IMR-90 (cell line): ENCODE results near the gene NHSL2. TPM values are rescaled to one million over a fixed set of nuclear protein-coding genes. Genes with fewer than 3 reads are reported as not detected.
"Not testable (repeated sequence)": the region's sequence is repeated elsewhere in the genome, so short reads cannot be mapped to it uniquely, and the experiment has no call there.

Experiments used
- ATAC-seq: fragments of 200-7000 bp; cut with Tn5 transposase; 2 replicates; pipeline ENCODE4 v1.9.1; 2020; ENCODE audit warnings: low read depth, mild to moderate bottlenecking, moderate library complexity
- BruUV-seq: library from RNA; stranded (reverse); fragments of 400-500 nt; replicated peaks from 2 replicates; lab custom pipeline; 2021; lab: Mats Ljungman, UMichigan
- CTCF ChIA-PET: fragments of 300-600 bp; formaldehyde crosslinking; extraction: SDS; loops from one replicate; lab custom pipeline; 2021; ENCODE audit warnings: antibody characterized with exemption; lab: Yijun Ruan, JAX
- POLR2A ChIA-PET: fragments of 300-600 bp; sonication (Branson Sonifier 250); formaldehyde crosslinking; loops from one replicate; lab custom pipeline; 2022; ENCODE audit warnings: antibody characterized with exemption; ENCODE audit not compliant: unreplicated experiment; lab: Charles Lee
- DNase-seq: peaks from one replicate; pipeline ENCODE4 v3.0.0; 2013
- H2AFZ ChIP-seq: replicated peaks from 2 replicates; pipeline ENCODE3; 2013; ENCODE audit warnings: low read length, mild to moderate bottlenecking; ENCODE audit not compliant: poor library complexity
- H2AK5ac ChIP-seq: 2 replicates; pipeline ENCODE4 v1.6.1; 2013; ENCODE audit warnings: low read depth, low read length, inconsistent platforms
- H2AK9ac ChIP-seq: replicated peaks from 2 replicates; pipeline ENCODE3; 2013; ENCODE audit warnings: mild to moderate bottlenecking, low read depth, low read length, moderate library complexity; ENCODE audit not compliant: poor library complexity
- H2BK120ac ChIP-seq: 2 replicates; pipeline ENCODE4 v1.6.1; 2013; ENCODE audit warnings: low read depth, low read length, inconsistent platforms
- H2BK15ac ChIP-seq: 3 replicates; pipeline ENCODE4 v1.6.1; 2013; ENCODE audit warnings: low read depth, low read length, inconsistent platforms
- H2BK20ac ChIP-seq: 2 replicates; pipeline ENCODE4 v1.6.1; 2013; ENCODE audit warnings: low read depth, mild to moderate bottlenecking, inconsistent platforms, low read length, moderate library complexity
- H2BK5ac ChIP-seq: 2 replicates; pipeline ENCODE4 v1.6.1; 2013; ENCODE audit warnings: mild to moderate bottlenecking, low read depth, low read length, inconsistent platforms; ENCODE audit not compliant: poor library complexity, severe bottlenecking
- H3K14ac ChIP-seq: replicated peaks from 2 replicates; pipeline ENCODE4 v1.6.1; 2013; ENCODE audit warnings: low read depth, low read length, inconsistent platforms
- H3K18ac ChIP-seq: 2 replicates; pipeline ENCODE4 v1.6.1; 2013; ENCODE audit warnings: low read depth, low read length, control low read depth
- H3K23ac ChIP-seq: 2 replicates; pipeline ENCODE4 v1.6.1; 2013; ENCODE audit warnings: low read depth, low read length, inconsistent platforms
- H3K27ac ChIP-seq: 2 replicates; pipeline ENCODE4 v1.5.1; 2013; ENCODE audit warnings: mild to moderate bottlenecking, control low read depth, low read length; ENCODE audit not compliant: insufficient read depth
- H3K27me3 ChIP-seq: 2 replicates; pipeline ENCODE4 v1.6.1; 2013; ENCODE audit warnings: low read length; ENCODE audit not compliant: control insufficient read depth, insufficient read depth
- H3K36me3 ChIP-seq: 2 replicates; pipeline ENCODE4 v1.6.1; 2013; ENCODE audit warnings: low read length, mixed read lengths; ENCODE audit not compliant: control insufficient read depth, insufficient read depth
- H3K4ac ChIP-seq: 2 replicates; pipeline ENCODE4 v1.6.1; 2013; ENCODE audit warnings: low read depth, low read length, inconsistent platforms
- H3K4me1 ChIP-seq: 2 replicates; pipeline ENCODE4 v1.6.1; 2013; ENCODE audit warnings: low read length, mixed read lengths; ENCODE audit not compliant: control insufficient read depth, insufficient read depth
- H3K4me2 ChIP-seq: 2 replicates; pipeline ENCODE4 v1.6.1; 2013; ENCODE audit warnings: low read depth, mild to moderate bottlenecking, control low read depth, low read length, moderate library complexity
- H3K4me3 ChIP-seq: 2 replicates; pipeline ENCODE4 v1.5.1; 2013; ENCODE audit warnings: low read depth, mild to moderate bottlenecking, control low read depth, low read length, moderate library complexity; ENCODE audit not compliant: insufficient read depth
- H3K56ac ChIP-seq: 2 replicates; pipeline ENCODE4 v1.6.1; 2013; ENCODE audit warnings: low read length, inconsistent platforms; ENCODE audit not compliant: insufficient read depth; ENCODE audit errors: extremely low read depth
- H3K79me1 ChIP-seq, 2 experiments: 2 replicates each; pipeline ENCODE4 v1.6.1; 2013; ENCODE audit warnings: low read length in 2 of 2, inconsistent platforms in 1 of 2, low read depth in 1 of 2
- H3K9ac ChIP-seq: 2 replicates; pipeline ENCODE4 v1.6.1; 2013; ENCODE audit warnings: low read depth, low read length, control low read depth
- H3K9me1 ChIP-seq: 2 replicates; pipeline ENCODE4 v1.6.1; 2013; ENCODE audit warnings: low read length, inconsistent platforms; ENCODE audit not compliant: insufficient read depth
- H3K9me3 ChIP-seq: 2 replicates; pipeline ENCODE4 v1.6.1; 2013; ENCODE audit warnings: low read length; ENCODE audit not compliant: control insufficient read depth, insufficient read depth
- H4K20me1 ChIP-seq: 2 replicates; pipeline ENCODE4 v1.6.1; 2013; ENCODE audit warnings: low read length, inconsistent platforms; ENCODE audit not compliant: insufficient read depth
- H4K5ac ChIP-seq: 2 replicates; pipeline ENCODE4 v1.6.1; 2013; ENCODE audit warnings: mild to moderate bottlenecking, low read depth, low read length, control low read depth
- H4K8ac ChIP-seq, 2 experiments: 2 replicates each; pipeline ENCODE4 v1.6.1; 2013; ENCODE audit warnings: low read depth in 2 of 2, low read length in 2 of 2, control low read depth in 1 of 2, inconsistent platforms in 1 of 2
- H4K91ac ChIP-seq: 2 replicates; pipeline ENCODE4 v1.6.1; 2013; ENCODE audit warnings: low read depth, low read length, inconsistent platforms; ENCODE audit not compliant: insufficient read depth
- whole genome bisulfite sequencing, 2 experiments: methylation state at CpG; one replicate each; pipeline versions ENCODE4 v1.1.5 to v1.1.7; 2013; ENCODE audit warnings: missing lambda C conversion rate in 2 of 2; ENCODE audit not compliant: insufficient read length in 1 of 2; ENCODE audit errors: extremely low coverage in 2 of 2; 5-methylcytosine and 5-hydroxymethylcytosine counted together
- dilution Hi-C: fragments of 300-500 bp; cut with HindIII; formaldehyde crosslinking; loops from one replicate; pipeline ENCODE4 v1.14.3; 2018; ENCODE audit warnings: low sequenced_read_pairs; ENCODE audit not compliant: unreplicated experiment
- in situ Hi-C: fragments of 300-500 bp; cut with MboI; formaldehyde crosslinking; loops from 3 replicates; pipeline ENCODE4 v1.14.3; 2019; ENCODE audit warnings: low sequenced_read_pairs, inconsistent platforms, mixed read lengths
- intact Hi-C: fragments of 100-400 bp; cut with micrococcal nuclease; formaldehyde crosslinking; loops from 2 replicates; pipeline ENCODE4 v1.10.0; 2022
- polyA plus RNA-seq, 3 experiments: library from polyadenylated mRNA; depleted of rRNA; stranded (reverse); fragments of >200 nt; gene quantifications; 2 replicates each; pipeline ENCODE4 v1.2.3, GENCODE V29; 2012; ENCODE audit warnings: low replicate concordance in 1 of 3
- total RNA-seq: library from RNA; depleted of rRNA; stranded (reverse); fragments of >200 nt; gene quantifications from 2 replicates; pipeline ENCODE4 v1.2.3, GENCODE V29; 2012

Gene NHSL2
- total and polyA plus RNA-seq, 2 of the 4 experiments (the other 2 are of a cell fraction) = 0.72 to 0.75 TPM

GRCh38 chrX:71876841-71877240 lies 33.8 kb upstream of the NHSL2 start:
- H2AK9ac ChIP-seq, H3K27ac ChIP-seq, H3K4me2 ChIP-seq, H4K20me1 ChIP-seq, H3K4ac ChIP-seq, BruUV-seq, H2BK120ac ChIP-seq, H4K91ac ChIP-seq, H2AK5ac ChIP-seq, H3K56ac ChIP-seq, H3K23ac ChIP-seq, H3K36me3 ChIP-seq, DNase-seq, ATAC-seq, POLR2A ChIA-PET, H3K4me1 ChIP-seq, intact Hi-C loops, H3K18ac ChIP-seq, H2AFZ ChIP-seq, H3K9me3 ChIP-seq, CTCF ChIA-PET, H4K8ac ChIP-seq, H2BK5ac ChIP-seq, H2BK20ac ChIP-seq, H3K4me3 ChIP-seq, dilution Hi-C loops, H2BK15ac ChIP-seq, H3K9me1 ChIP-seq, H3K9ac ChIP-seq, H3K27me3 ChIP-seq, H3K14ac ChIP-seq, H4K5ac ChIP-seq, in situ Hi-C loops, H3K79me1 ChIP-seq: not testable (repeated sequence)
- no CpG with 5 or more reads among the region's 32 CpGs for WGBS, 2 experiments
